NCI-H82 treated with DMSO at 0.1 percent for 48 hours (cell line): ENCODE data around the gene CFAP90.

Source experiments
- DNase-seq: peaks from one replicate; lab custom pipeline; 2025; ENCODE audit not compliant: unreplicated experiment; lab: John Stamatoyannopoulos, UW

CFAP90 gene

GRCh38 chr5:7850395-7851239, at the start of gene CFAP90:
CFAP90 (minus strand) TSS chr5:7851133; CDS start chr5:7851021, 112 bp downstream.
- peak; percentile 19 for DNase-seq

- DNase-seq: no peak
Observed at GRCh38 chr5:7897014-7897600, 46.2 kb upstream of the CFAP90 start.

- no peak for DNase-seq
Observed at GRCh38 chr5:7894860-7895259, 43.9 kb upstream of the CFAP90 start.

- no peak for DNase-seq
Observed at GRCh38 chr5:7894439-7894838, 43.5 kb upstream of the CFAP90 start.

- no peak for DNase-seq
Observed at GRCh38 chr5:7888901-7889300, 38.0 kb upstream of the CFAP90 start.

GRCh38 chr5:7886849-7887475, 36.0 kb upstream of the CFAP90 start:
- DNase-seq: no peak

- DNase-seq: no peak
Observed at GRCh38 chr5:7884491-7885267, 33.7 kb upstream of the CFAP90 start.

GRCh38 chr5:7882926-7883325, 32.0 kb upstream of the CFAP90 start:
- no peak for DNase-seq

- DNase-seq: no peak
Observed at GRCh38 chr5:7881816-7882215, 30.9 kb upstream of the CFAP90 start.

- DNase-seq: no peak
Observed at GRCh38 chr5:7881091-7881490, 30.2 kb upstream of the CFAP90 start.

GRCh38 chr5:7878381-7878873, 27.5 kb upstream of the CFAP90 start:
- no peak for DNase-seq

GRCh38 chr5:7877851-7878250, 26.9 kb upstream of the CFAP90 start:
- no peak for DNase-seq

- DNase-seq: no peak
Observed at GRCh38 chr5:7876867-7877266, 25.9 kb upstream of the CFAP90 start.

- no peak for DNase-seq
Observed at GRCh38 chr5:7875151-7875550, 24.2 kb upstream of the CFAP90 start.

GRCh38 chr5:7874639-7875038, 23.7 kb upstream of the CFAP90 start:
- DNase-seq: no peak

GRCh38 chr5:7873216-7873615, 22.3 kb upstream of the CFAP90 start:
- no peak for DNase-seq

GRCh38 chr5:7872517-7873130, 21.7 kb upstream of the CFAP90 start:
- no peak for DNase-seq

GRCh38 chr5:7871653-7872052, 20.7 kb upstream of the CFAP90 start:
- DNase-seq: no peak

- DNase-seq: no peak
Observed at GRCh38 chr5:7869474-7870136, 18.7 kb upstream of the CFAP90 start.

GRCh38 chr5:7868773-7869473, 18.0 kb upstream of the CFAP90 start, which contains the start of the genes FASTKD3 and MTRR:
FASTKD3 (minus strand) TSS chr5:7869031; CDS start chr5:7868083, 948 bp downstream.
MTRR (plus strand) TSS chr5:7869148; CDS start chr5:7870795, 1,647 bp downstream.
- peak; percentile 56 for DNase-seq
